ENCODE data around the gene ZNF175.

DNA sequence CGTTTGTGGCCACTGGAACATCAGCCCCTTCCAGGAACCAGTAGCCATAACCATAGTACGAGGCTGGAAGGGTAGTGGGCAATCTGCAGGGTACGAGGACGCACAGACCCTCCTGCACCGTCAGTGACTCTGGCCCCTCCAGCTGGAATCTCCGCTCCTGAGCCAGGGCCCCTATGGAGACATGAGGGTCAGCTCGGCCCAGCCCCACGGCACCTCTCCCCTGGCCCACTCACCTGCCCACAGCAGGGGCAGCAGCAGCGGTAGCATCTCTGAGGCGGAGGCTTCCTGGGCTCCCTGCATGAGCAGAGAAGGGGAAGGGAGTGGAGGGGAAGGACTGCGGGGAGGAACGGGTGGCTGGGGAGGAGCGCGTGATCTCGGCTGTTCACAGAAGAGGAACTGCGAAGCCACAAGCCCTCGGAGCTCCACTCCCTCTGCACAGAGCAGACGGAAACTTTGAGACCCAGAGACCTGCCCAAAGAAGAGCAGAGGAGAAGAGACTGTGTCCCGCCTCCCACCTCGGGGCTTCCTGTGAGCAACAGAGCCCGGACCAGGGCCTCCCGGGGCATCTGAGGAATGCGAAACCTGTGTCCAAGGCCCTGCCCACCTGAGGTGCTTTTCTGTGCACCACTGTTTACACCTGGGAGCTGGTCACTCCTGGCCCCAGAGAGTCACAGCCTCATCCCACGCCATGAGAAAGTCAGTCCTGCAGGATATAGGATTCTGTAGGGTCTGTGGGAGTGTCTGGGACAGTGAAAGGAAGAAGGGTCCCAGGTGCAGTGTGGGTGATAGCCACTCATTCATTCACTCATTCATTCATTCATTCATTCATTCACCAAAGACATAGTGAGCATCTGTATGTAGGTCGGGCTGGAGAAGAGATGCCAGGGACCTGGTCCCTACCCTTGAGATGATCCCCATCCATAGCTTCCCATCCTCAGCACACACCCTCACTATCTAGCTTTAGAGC is 39.5 kb upstream of the ZNF175 start, which contains the start of gene SIGLEC6:
- TF ChIP-seq, protein P1, sequence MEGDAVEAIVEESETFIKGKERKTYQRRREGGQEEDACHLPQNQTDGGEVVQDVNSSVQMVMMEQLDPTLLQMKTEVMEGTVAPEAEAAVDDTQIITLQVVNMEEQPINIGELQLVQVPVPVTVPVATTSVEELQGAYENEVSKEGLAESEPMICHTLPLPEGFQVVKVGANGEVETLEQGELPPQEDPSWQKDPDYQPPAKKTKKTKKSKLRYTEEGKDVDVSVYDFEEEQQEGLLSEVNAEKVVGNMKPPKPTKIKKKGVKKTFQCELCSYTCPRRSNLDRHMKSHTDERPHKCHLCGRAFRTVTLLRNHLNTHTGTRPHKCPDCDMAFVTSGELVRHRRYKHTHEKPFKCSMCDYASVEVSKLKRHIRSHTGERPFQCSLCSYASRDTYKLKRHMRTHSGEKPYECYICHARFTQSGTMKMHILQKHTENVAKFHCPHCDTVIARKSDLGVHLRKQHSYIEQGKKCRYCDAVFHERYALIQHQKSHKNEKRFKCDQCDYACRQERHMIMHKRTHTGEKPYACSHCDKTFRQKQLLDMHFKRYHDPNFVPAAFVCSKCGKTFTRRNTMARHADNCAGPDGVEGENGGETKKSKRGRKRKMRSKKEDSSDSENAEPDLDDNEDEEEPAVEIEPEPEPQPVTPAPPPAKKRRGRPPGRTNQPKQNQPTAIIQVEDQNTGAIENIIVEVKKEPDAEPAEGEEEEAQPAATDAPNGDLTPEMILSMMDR (conservative IDR thresholded peaks at IDR 0.05; ENCODE audit: low read depth in 2 of 2): no peak
- TF ChIP-seq POLR2AphosphoS5 (IDR thresholded peaks at IDR 0.05; ENCODE audit: low read depth) (no peak), EZH2 (IDR thresholded peaks at IDR 0.05; ENCODE audit: low read depth, unreplicated experiment) (no peak), JUNB (IDR thresholded peaks at IDR 0.05; ENCODE audit: unreplicated experiment) (no peak), NANOG (IDR thresholded peaks at IDR 0.05; ENCODE audit: borderline replicate concordance) (no peak), ZNF114 (CRISPR knock-in tag; IDR thresholded peaks at IDR 0.05) (no peak), ZNF331 (CRISPR knock-in tag; IDR thresholded peaks at IDR 0.05; ENCODE audit: low read depth) (no peak), CREB1 (CRISPR knock-in tag; IDR thresholded peaks at IDR 0.05; ENCODE audit: low read depth) (no peak)
- TF ChIP-seq, protein P2, sequence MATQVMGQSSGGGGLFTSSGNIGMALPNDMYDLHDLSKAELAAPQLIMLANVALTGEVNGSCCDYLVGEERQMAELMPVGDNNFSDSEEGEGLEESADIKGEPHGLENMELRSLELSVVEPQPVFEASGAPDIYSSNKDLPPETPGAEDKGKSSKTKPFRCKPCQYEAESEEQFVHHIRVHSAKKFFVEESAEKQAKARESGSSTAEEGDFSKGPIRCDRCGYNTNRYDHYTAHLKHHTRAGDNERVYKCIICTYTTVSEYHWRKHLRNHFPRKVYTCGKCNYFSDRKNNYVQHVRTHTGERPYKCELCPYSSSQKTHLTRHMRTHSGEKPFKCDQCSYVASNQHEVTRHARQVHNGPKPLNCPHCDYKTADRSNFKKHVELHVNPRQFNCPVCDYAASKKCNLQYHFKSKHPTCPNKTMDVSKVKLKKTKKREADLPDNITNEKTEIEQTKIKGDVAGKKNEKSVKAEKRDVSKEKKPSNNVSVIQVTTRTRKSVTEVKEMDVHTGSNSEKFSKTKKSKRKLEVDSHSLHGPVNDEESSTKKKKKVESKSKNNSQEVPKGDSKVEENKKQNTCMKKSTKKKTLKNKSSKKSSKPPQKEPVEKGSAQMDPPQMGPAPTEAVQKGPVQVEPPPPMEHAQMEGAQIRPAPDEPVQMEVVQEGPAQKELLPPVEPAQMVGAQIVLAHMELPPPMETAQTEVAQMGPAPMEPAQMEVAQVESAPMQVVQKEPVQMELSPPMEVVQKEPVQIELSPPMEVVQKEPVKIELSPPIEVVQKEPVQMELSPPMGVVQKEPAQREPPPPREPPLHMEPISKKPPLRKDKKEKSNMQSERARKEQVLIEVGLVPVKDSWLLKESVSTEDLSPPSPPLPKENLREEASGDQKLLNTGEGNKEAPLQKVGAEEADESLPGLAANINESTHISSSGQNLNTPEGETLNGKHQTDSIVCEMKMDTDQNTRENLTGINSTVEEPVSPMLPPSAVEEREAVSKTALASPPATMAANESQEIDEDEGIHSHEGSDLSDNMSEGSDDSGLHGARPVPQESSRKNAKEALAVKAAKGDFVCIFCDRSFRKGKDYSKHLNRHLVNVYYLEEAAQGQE (IDR thresholded peaks at IDR 0.05; ENCODE audit: unreplicated experiment): no peak
- TF ChIP-seq, protein P3, sequence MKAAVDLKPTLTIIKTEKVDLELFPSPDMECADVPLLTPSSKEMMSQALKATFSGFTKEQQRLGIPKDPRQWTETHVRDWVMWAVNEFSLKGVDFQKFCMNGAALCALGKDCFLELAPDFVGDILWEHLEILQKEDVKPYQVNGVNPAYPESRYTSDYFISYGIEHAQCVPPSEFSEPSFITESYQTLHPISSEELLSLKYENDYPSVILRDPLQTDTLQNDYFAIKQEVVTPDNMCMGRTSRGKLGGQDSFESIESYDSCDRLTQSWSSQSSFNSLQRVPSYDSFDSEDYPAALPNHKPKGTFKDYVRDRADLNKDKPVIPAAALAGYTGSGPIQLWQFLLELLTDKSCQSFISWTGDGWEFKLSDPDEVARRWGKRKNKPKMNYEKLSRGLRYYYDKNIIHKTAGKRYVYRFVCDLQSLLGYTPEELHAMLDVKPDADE (IDR thresholded peaks at IDR 0.05): no peak
